Stimulated activated CD4-positive, alpha-beta T cell treated with anti-CD3 and anti-CD28 coated beads, TNF-alpha, amount 100 ng/mL, for 24 hours (primary cell): ENCODE measurements around the gene CLCNKB.
A peak's percentile ranks its signal among the peaks of the same experiment; 100 is the strongest.
"Not testable (repeated sequence)": the region's sequence is repeated elsewhere in the genome, so short reads cannot be mapped to it uniquely, and the experiment has no call there.

ENCODE experiments used
- DNase-seq, 3 experiments: peaks; one replicate each; pipeline ENCODE4 v3.0.0-alpha.2; 2020; ENCODE audit warnings: low read depth in 3 of 3

Gene CLCNKB

GRCh38 chr1:16061266-16061665 lies 17.7 kb downstream of the CLCNKB start:
- no peak for DNase-seq

- DNase-seq: not testable (repeated sequence)
These were observed 18.6 kb downstream of the CLCNKB start for GRCh38 chr1:16061989-16062686.

GRCh38 chr1:16062687-16063075 lies 19.1 kb downstream of the CLCNKB start:
- not testable (repeated sequence) for DNase-seq

GRCh38 chr1:16063226-16063829 lies 19.7 kb downstream of the CLCNKB start:
- no peak for DNase-seq

- DNase-seq: no peak
These were observed 20.3 kb downstream of the CLCNKB start for GRCh38 chr1:16063921-16064320.

- no peak for DNase-seq
These were observed 21.1 kb downstream of the CLCNKB start for GRCh38 chr1:16064536-16065268.

- DNase-seq: no peak
These were observed 21.6 kb downstream of the CLCNKB start for GRCh38 chr1:16065269-16065576.

- DNase-seq: no peak
These were observed 22.7 kb downstream of the CLCNKB start for GRCh38 chr1:16066245-16066644.

DNA sequence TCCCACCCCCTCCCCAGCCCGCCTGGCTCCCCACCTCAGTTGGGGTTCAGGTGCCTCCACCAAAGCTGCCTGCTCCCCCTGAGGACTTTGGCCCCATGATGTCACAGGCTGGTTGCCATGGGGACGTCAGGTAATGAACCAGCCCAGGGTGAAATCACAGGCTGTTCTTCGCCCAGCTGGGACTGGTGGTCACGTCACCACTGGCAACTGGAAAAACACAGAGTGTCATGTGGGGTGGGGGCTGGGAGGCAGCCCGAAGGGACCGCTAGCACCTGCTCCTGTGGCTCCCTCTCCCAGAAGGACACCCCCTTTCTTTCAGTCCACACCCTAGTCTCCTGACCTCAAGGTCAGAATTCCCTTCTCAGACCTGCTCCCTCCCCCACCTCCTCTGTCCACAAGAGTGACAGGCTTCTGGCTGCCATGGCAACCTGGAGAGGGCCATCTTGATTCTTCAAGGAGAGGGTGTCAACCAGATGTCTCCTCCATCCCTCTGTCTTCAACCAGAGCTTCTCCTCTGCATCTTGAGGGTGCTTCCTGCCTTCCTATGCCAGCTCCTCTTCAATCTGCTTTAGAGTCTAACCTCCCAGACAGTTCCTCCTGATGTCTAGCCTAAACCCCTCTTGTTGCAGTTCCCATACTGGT lies 23.7 kb downstream of the CLCNKB start:
- no peak for DNase-seq

- no peak for DNase-seq
These were observed 24.4 kb downstream of the CLCNKB start for GRCh38 chr1:16067933-16068332.

DNA sequence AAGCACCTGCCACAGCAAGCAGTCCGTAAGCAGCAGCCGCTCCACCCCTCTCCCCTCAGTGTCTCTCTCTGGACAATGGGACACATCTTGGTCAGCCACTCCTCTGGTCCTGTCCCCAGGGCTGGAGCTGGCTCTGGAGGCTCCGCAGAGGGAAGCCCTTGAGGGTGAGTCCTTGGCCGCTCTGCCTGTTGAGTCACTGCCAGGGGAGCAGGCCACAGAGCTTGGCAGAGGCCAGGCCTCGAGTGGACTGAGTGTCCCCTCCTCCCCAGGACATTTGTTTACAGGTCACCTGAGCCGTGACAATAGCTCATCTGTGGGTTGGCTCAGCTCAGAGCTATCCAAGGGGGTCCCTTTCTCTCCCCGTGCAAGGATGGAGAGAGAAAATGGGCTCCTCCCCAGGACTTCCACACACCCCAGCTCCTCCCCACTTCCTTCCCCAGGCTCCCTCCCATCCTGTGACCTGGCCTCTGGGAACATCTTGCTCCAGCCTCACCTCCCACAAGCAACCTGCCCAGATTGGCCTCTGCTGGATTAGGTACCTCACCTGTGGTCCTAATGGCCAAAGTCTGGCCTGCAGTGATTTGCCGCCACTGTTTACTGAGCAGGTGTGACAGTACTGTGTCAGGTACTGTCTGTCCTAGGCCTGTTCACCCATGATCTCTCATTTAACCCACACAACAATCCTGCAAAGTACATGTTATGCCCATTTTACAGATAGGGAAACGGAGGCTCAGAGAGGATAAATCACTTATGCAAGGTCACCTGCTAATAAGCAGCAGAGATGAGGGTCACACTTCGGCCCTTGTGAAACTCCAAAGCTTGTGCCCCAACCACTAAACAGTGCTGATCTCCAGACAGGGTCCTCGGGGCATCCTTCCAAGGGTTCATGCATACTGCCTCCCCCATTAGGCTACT lies 25.0 kb downstream of the CLCNKB start:
- no peak for DNase-seq

GRCh38 chr1:16070640-16071355 lies 27.2 kb downstream of the CLCNKB start:
- DNase-seq: no peak

DNA sequence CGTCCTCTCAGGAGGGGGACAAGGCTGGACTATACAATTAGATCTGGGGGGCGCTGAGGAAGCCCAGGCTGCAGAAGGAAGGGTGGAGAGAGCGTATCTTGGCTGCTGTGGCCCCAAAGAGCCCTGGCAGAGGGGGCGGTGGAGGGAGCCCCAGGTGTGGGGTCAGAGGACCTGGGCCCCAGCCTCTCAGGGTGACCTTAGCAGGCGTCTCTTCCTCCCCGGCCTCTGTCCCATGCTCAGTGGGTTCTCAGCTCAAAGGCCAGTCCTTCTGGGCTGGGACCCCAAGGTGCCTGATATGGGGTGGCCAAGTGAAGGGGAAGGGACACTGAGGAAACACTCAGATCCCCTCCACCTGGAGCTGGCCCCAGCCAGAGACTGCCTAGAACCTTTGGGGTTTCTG lies 28.0 kb downstream of the CLCNKB start:
- no peak for DNase-seq

- DNase-seq: no peak
These were observed 28.5 kb downstream of the CLCNKB start for GRCh38 chr1:16072095-16072494.

GRCh38 chr1:16072616-16073484 lies 29.3 kb downstream of the CLCNKB start:
- DNase-seq: no peak

DNA sequence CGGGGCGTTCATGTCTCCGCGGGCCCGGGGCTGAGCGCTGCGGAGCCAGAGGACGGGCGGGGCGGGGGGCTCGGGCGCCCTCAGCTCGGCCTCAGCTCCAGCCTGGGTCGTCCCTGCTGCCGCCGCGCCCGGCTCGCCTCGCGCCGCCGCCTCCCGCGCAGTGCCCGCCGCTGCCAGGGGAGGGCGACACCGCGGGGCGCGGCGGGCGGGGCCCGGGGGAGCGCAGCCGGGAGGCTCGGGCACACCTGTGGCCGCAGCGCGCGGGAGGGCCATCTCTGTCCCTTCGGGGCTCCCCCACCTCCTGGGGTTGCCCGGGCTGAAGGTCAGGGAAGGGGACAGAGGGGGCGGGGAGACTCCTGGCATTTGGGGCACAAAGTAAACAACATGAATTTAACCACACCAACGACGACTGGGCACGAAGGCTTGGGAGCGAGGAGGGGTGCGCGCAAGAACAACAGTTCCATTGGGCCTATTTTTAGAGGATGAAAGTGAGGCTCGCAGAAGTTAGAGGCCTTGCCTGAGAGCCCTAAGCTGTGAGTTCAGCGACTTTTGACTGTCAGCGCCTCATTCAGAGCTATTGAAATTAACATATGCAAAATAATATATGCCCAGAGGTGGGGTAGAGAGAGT lies 30.0 kb downstream of the CLCNKB start, which contains the start of gene FAM131C:
Gene FAM131C (minus strand): TSS at position 162 of the 630 bp plus-strand sequence. CDS start 209 bp downstream, outside the sequence.
- DNase-seq: peak in 1 of 3 experiments; percentile 29

DNA sequence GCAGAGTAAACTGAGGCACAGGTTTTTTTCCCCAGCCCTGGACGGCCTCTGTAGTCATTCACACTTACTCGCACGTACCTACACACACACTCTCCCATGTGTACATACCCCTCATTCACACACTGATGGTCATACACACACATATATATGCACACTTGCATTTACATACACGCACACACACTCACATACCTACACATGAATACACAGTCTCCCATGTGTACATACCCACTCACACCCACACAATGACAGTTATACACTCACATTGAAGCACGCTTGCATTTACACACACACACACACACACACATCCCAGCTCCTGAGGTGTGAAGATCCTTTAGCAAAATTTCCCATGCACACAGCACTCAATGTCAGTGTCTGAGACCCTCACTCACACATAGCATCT lies 30.6 kb downstream of the CLCNKB start:
- DNase-seq: no peak

- DNase-seq: no peak
These were observed 31.9 kb downstream of the CLCNKB start for GRCh38 chr1:16075337-16076030.
